ENCODE results near the gene SRI. TPM values are rescaled to one million over a fixed set of nuclear protein-coding genes. Genes with fewer than 3 reads are reported as not detected.

The SRI gene
- total and polyA plus RNA-seq, 9 donors, result 45.4 to 151 (median 82.4) TPM

- TF ChIP-seq POLR2A (IDR thresholded peaks at IDR 0.05) (no peak), CTCF (IDR thresholded peaks at IDR 0.05) (no peak), EP300 (IDR thresholded peaks at IDR 0.05) (no peak)
- Histone ChIP-seq H3K9me3 (no peaks in the 10 kb centered on the region), H3K27me3 (no peaks in the 10 kb centered on the region), H3K4me3 (no peak overlapping the region), H3K4me1 (ENCODE audit: insufficient read depth) (no peaks in the 10 kb centered on the region), H3K36me3 (no peaks in the 10 kb centered on the region), H3K27ac (no peak overlapping the region)
- 75 to 77% (median 76%) methylated on average over 3 of the region's 3 CpGs for WGBS, 3 donors
- intact Hi-C loops (cut with DNase I), result no loop called here
- DNase-seq, result no peak
These were observed 27.9 kb downstream of the SRI start for GRCh38 chr7:88191911-88192310.

- intact Hi-C loops (cut with DNase I), result no loop called here
- DNase-seq, result no peak
- Histone ChIP-seq H3K27me3 (no peaks in the 10 kb centered on the region), H3K9me3 (no peaks in the 10 kb centered on the region), H3K4me3 (no peak overlapping the region), H3K27ac (no peak overlapping the region), H3K36me3 (no peaks in the 10 kb centered on the region), H3K4me1 (ENCODE audit: insufficient read depth) (no peaks in the 10 kb centered on the region)
- TF ChIP-seq POLR2A (IDR thresholded peaks at IDR 0.05), result no peak
- TF ChIP-seq EP300 (IDR thresholded peaks at IDR 0.05), result no peak
- TF ChIP-seq CTCF (IDR thresholded peaks at IDR 0.05), result no peak
These were observed 34.2 kb downstream of the SRI start for GRCh38 chr7:88185650-88186049.

GRCh38 chr7:88184848-88185304, 35.0 kb downstream of the SRI start:
- 87 to 90% (median 89%) methylated on average over 5 of the region's 5 CpGs for WGBS, 3 donors
- DNase-seq, result no peak
- no peaks in the 10 kb centered on the region for H3K4me1 ChIP-seq (ENCODE audit: insufficient read depth)

GRCh38 chr7:88183051-88183450, 36.8 kb downstream of the SRI start:
- intact Hi-C loops (cut with DNase I), result no loop called here
- DNase-seq, result no peak
- Histone ChIP-seq H3K9me3 (no peaks in the 10 kb centered on the region), H3K27ac (no peak overlapping the region), H3K4me3 (no peak overlapping the region), H3K4me1 (ENCODE audit: insufficient read depth) (no peaks in the 10 kb centered on the region), H3K36me3 (no peaks in the 10 kb centered on the region), H3K27me3 (no peaks in the 10 kb centered on the region)
- WGBS, 3 donors, result 85 to 93% (median 88%) methylated on average over 1 of the region's 1 CpG
- TF ChIP-seq CTCF (IDR thresholded peaks at IDR 0.05) (no peak), EP300 (IDR thresholded peaks at IDR 0.05) (no peak), POLR2A (IDR thresholded peaks at IDR 0.05) (no peak)

More at GRCh38 chr7:88184848-88185304, 35.0 kb downstream of the SRI start:
- intact Hi-C loops (cut with DNase I), result no loop called here
- H3K9me3 ChIP-seq, result no peaks in the 10 kb centered on the region
- no peak overlapping the region for H3K27ac ChIP-seq
- no peak overlapping the region for H3K4me3 ChIP-seq
- TF ChIP-seq CTCF (IDR thresholded peaks at IDR 0.05) (no peak), POLR2A (IDR thresholded peaks at IDR 0.05) (no peak), EP300 (IDR thresholded peaks at IDR 0.05) (no peak)
- H3K27me3 ChIP-seq, result no peaks in the 10 kb centered on the region
- no peaks in the 10 kb centered on the region for H3K36me3 ChIP-seq
